ENCODE results near the gene SOAT1. TPM values are rescaled to one million over a fixed set of nuclear protein-coding genes. Genes with fewer than 3 reads are reported as not detected.
"Not testable (repeated sequence)": the region's sequence is repeated elsewhere in the genome, so short reads cannot be mapped to it uniquely, and the experiment has no call there.

The SOAT1 gene
- total RNA-seq, 1 experiment from 2014 or later: 43.0 TPM

DNA sequence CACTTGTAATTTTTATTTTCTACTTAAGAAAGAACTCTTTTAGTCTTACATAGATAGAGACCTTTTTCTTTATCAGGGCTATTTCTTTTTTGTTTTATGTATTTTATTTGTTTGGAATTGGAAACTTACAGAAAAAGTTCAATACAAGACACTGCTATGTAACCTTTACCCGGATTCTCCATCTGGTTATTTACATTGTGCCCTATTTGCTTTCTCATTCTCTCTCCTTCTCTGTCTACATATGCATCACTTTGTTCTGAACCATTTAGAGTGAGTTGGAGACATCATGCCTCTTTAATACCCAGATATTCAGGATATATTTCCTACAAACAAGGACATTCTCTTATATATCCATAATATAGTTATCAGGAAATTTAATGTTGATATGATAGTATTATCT is 90.4 kb downstream of the SOAT1 start:
- Mint-ChIP-seq H3K4me3 (ENCODE audit: unreplicated experiment) (no peak overlapping the region), H3K36me3 (ENCODE audit: insufficient read depth, unreplicated experiment) (no peaks in the 10 kb centered on the region), H3K27me3 (ENCODE audit: insufficient read depth, unreplicated experiment) (no peaks in the 10 kb centered on the region), H3K9me3 (ENCODE audit: unreplicated experiment) (no peaks in the 10 kb centered on the region), H3K27ac (ENCODE audit: unreplicated experiment) (no peak overlapping the region), H3K4me1 (ENCODE audit: low read depth, unreplicated experiment) (no peaks in the 10 kb centered on the region)
- CTCF ChIA-PET: no interaction called here
- H3K9me3 ChIP-seq: no peaks in the 10 kb centered on the region
- H3K4me1 ChIP-seq: no peaks in the 10 kb centered on the region
- no peak overlapping the region for H3K4me3 ChIP-seq (ENCODE audit: low read depth, low read length)
- H3K36me3 ChIP-seq (ENCODE audit: control insufficient read depth, insufficient read depth, low read length): no peaks in the 10 kb centered on the region
- TF ChIP-seq, protein P1, sequence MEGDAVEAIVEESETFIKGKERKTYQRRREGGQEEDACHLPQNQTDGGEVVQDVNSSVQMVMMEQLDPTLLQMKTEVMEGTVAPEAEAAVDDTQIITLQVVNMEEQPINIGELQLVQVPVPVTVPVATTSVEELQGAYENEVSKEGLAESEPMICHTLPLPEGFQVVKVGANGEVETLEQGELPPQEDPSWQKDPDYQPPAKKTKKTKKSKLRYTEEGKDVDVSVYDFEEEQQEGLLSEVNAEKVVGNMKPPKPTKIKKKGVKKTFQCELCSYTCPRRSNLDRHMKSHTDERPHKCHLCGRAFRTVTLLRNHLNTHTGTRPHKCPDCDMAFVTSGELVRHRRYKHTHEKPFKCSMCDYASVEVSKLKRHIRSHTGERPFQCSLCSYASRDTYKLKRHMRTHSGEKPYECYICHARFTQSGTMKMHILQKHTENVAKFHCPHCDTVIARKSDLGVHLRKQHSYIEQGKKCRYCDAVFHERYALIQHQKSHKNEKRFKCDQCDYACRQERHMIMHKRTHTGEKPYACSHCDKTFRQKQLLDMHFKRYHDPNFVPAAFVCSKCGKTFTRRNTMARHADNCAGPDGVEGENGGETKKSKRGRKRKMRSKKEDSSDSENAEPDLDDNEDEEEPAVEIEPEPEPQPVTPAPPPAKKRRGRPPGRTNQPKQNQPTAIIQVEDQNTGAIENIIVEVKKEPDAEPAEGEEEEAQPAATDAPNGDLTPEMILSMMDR (IDR thresholded peaks at IDR 0.05; ENCODE audit: insufficient read depth in 1 of 2, low read depth in 1 of 2, low read length in 1 of 2, severe bottlenecking in 1 of 2, unreplicated experiment in 1 of 2): no peak
- DNase-seq: no peak
- BruUV-seq (replicated peaks): no TSS peak
- intact Hi-C loops (cut with micrococcal nuclease; ENCODE audit: unreplicated experiment): no loop called here
- no peaks in the 10 kb centered on the region for H3K27me3 ChIP-seq (replicated peaks; ENCODE audit: control insufficient read depth, insufficient read depth, low read length)
- POLR2A ChIA-PET: no interaction called here

DNA sequence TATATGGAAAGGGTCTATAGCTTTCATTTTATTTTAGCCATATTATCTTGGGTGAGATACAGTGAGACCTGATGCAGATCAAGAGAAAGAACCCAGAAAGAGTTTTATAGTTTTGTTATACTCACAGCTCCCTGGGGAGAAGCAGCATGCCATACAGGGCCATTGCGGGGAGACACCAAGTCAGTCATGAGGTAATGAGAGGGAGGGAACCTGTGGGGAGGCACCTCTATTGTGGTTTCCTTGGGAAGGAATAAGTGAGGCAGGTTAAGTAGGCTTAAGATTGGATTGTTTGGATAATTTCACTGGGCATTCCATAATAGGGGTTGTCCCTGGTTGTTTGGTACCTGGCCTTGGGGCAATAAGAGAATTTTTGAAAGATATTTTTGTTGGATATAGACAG is 91.9 kb downstream of the SOAT1 start:
- peaks cover 3% of the 10 kb centered on the region for H3K27me3 Mint-ChIP-seq (ENCODE audit: insufficient read depth, unreplicated experiment)
- TF ChIP-seq, protein P1 (IDR thresholded peaks at IDR 0.05; ENCODE audit: insufficient read depth in 1 of 2, low read depth in 1 of 2, low read length in 1 of 2, severe bottlenecking in 1 of 2, unreplicated experiment in 1 of 2): no peak
- Histone ChIP-seq H3K4me3 (ENCODE audit: low read depth, low read length) (no peak overlapping the region), H3K9me3 (no peaks in the 10 kb centered on the region), H3K36me3 (ENCODE audit: control insufficient read depth, insufficient read depth, low read length) (no peaks in the 10 kb centered on the region), H3K4me1 (no peaks in the 10 kb centered on the region), H3K27me3 (replicated peaks; ENCODE audit: control insufficient read depth, insufficient read depth, low read length) (no peaks in the 10 kb centered on the region)
- intact Hi-C loops (cut with micrococcal nuclease; ENCODE audit: unreplicated experiment): no loop called here
- H3K27ac Mint-ChIP-seq (ENCODE audit: unreplicated experiment): no peak overlapping the region
- no peak for DNase-seq
- H3K36me3 Mint-ChIP-seq (ENCODE audit: insufficient read depth, unreplicated experiment): no peaks in the 10 kb centered on the region
- BruUV-seq (replicated peaks): no TSS peak
- CTCF ChIA-PET: interaction anchor here (0.6 kb wide), 1 partner anchor 43 kb away, joined by 3 read pairs; no protein-coding TSS in a partner anchor
- H3K4me3 Mint-ChIP-seq (ENCODE audit: unreplicated experiment): no peak overlapping the region
- no peaks in the 10 kb centered on the region for H3K4me1 Mint-ChIP-seq (ENCODE audit: low read depth, unreplicated experiment)
- H3K9me3 Mint-ChIP-seq (ENCODE audit: unreplicated experiment): no peaks in the 10 kb centered on the region
- POLR2A ChIA-PET: no interaction called here

DNA sequence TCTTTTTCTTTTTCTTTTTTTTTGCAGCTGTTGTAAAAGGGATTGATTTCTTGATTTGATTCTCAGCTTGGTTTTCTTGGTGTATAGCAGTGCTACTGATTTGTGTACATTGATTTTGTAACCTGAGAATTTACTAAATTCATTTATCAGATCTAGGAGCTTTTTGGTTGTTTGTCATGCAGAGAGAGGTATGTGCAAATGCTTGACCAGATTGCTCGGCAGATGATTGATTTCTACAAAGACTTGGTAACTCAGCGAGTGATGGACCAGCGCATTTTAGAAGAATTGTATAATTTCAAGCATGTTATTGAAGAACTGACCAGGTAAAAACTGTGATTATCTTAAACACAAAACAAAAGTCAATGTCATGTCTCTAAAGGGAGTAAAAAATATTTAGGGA is 100.1 kb downstream of the SOAT1 start:
- Mint-ChIP-seq H3K4me1 (ENCODE audit: low read depth, unreplicated experiment) (no peaks in the 10 kb centered on the region), H3K9me3 (ENCODE audit: unreplicated experiment) (peaks cover 30% of the 10 kb centered on the region), H3K27me3 (ENCODE audit: insufficient read depth, unreplicated experiment) (peaks cover 3% of the 10 kb centered on the region), H3K36me3 (ENCODE audit: insufficient read depth, unreplicated experiment) (no peaks in the 10 kb centered on the region), H3K27ac (ENCODE audit: unreplicated experiment) (no peak overlapping the region), H3K4me3 (ENCODE audit: unreplicated experiment) (no peak overlapping the region)
- no TSS peak for BruUV-seq (replicated peaks)
- TF ChIP-seq, protein P1 (IDR thresholded peaks at IDR 0.05; ENCODE audit: insufficient read depth in 1 of 2, low read depth in 1 of 2, low read length in 1 of 2, severe bottlenecking in 1 of 2, unreplicated experiment in 1 of 2): no peak
- H3K27me3 ChIP-seq (replicated peaks; ENCODE audit: control insufficient read depth, insufficient read depth, low read length): no peaks in the 10 kb centered on the region
- intact Hi-C loops (cut with micrococcal nuclease; ENCODE audit: unreplicated experiment): no loop called here
- no peak overlapping the region for H3K4me3 ChIP-seq (ENCODE audit: low read depth, low read length)
- DNase-seq: no peak
- H3K36me3 ChIP-seq (ENCODE audit: control insufficient read depth, insufficient read depth, low read length): no peaks in the 10 kb centered on the region
- ChIA-PET POLR2A (no interaction called here), CTCF (no interaction called here)
- H3K9me3 ChIP-seq: peaks cover 12% of the 10 kb centered on the region
- H3K4me1 ChIP-seq: no peaks in the 10 kb centered on the region

DNA sequence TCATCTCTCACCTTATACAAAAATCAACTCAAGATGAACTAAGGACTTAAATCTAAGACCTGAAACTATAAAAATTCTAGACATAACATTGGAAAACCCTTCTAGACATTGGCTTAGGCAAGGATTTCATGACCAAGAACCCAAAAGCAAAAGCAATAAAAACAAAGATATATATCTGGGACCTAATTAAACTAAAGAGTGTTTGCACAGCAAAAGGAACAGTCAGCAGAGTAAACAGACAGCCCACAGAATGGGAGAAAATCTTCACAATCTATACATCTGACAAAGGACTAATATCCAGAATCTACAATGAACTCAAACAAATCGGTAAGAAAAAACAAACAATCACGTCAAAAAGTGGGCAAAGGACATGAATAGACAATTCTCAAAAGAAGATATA is 105.8 kb downstream of the SOAT1 start:
- DNase-seq; H3K9me3 Mint-ChIP-seq (ENCODE audit: unreplicated experiment); H3K4me3 ChIP-seq (ENCODE audit: low read depth, low read length); H3K27me3 ChIP-seq (replicated peaks; ENCODE audit: control insufficient read depth, insufficient read depth, low read length); H3K36me3 Mint-ChIP-seq (ENCODE audit: insufficient read depth, unreplicated experiment); CTCF ChIA-PET; intact Hi-C loops (cut with micrococcal nuclease; ENCODE audit: unreplicated experiment); H3K4me3 Mint-ChIP-seq (ENCODE audit: unreplicated experiment); H3K27me3 Mint-ChIP-seq (ENCODE audit: insufficient read depth, unreplicated experiment); BruUV-seq (replicated peaks); H3K9me3 ChIP-seq; H3K4me1 ChIP-seq; POLR2A ChIA-PET; H3K4me1 Mint-ChIP-seq (ENCODE audit: low read depth, unreplicated experiment); H3K36me3 ChIP-seq (ENCODE audit: control insufficient read depth, insufficient read depth, low read length); H3K27ac Mint-ChIP-seq (ENCODE audit: unreplicated experiment): not testable (repeated sequence)
